Measurements from ENCODE around the gene SDR42E1. TPM values are rescaled to one million over a fixed set of nuclear protein-coding genes. Genes with fewer than 3 reads are reported as not detected.

SDR42E1 gene
- total RNA-seq, 2 experiments from 2014 or later: 5.6 to 6.7 TPM

Other genes with a start within 250 kb of the SDR42E1 start
- 10 to 100 TPM in 1 of 2 experiments, 1 to 10 TPM in 1; 7.6 to 10.2 TPM for gene PLCG2, start 232.2 kb downstream of the SDR42E1 start, total RNA-seq
- gene HSD17B2, start 23.8 kb upstream of the SDR42E1 start, total RNA-seq: not detected
- 10 to 100 TPM; 19.5 to 24.1 TPM for gene MPHOSPH6, start 158.8 kb upstream of the SDR42E1 start, total RNA-seq

All from CD8-positive, alpha-beta T cell (primary cell).